Measurements from ENCODE around the gene SH2D3C.

- no peak for TF ChIP-seq EP300 (IDR thresholded peaks at IDR 0.05; ENCODE audit: low read depth)
- TF ChIP-seq POLR2AphosphoS5 (IDR thresholded peaks at IDR 0.05) = no peak
Measured at GRCh38 chr9:127794001-127794791, 15.7 kb upstream of the SH2D3C start.

Measured in transverse colon (tissue), 3 donors.